Measurements from ENCODE around the gene SERBP1.

The SERBP1 gene

GRCh38 chr1:67468066-67468718 is 38.0 kb upstream of the SERBP1 start:
- H3K36me3 ChIP-seq (ENCODE audit: control insufficient read depth, low read length) = no peaks in the 10 kb centered on the region
- no peaks in the 10 kb centered on the region for H3K4me1 ChIP-seq (ENCODE audit: control insufficient read depth, low read length)
- no peaks in the 10 kb centered on the region for H3K79me2 ChIP-seq (ENCODE audit: control insufficient read depth, low read length)
- no peaks in the 10 kb centered on the region for H3K9me2 ChIP-seq (replicated peaks; ENCODE audit: control insufficient read depth, low read length)
- H3F3A ChIP-seq (ENCODE audit: control insufficient read depth, insufficient read depth) = no peaks in the 10 kb centered on the region
- H3K27ac ChIP-seq (ENCODE audit: low read depth, low read length) = no peak overlapping the region
- H3K27me3 ChIP-seq (ENCODE audit: control insufficient read depth, low read length) = peaks cover 17% of the 10 kb centered on the region
- no peaks in the 10 kb centered on the region for H3K9me3 ChIP-seq (ENCODE audit: control insufficient read depth, insufficient read depth, low read length)
- TF ChIP-seq CTCF (IDR thresholded peaks at IDR 0.05; ENCODE audit: low read depth, low read length, poor library complexity, severe bottlenecking) (no peak), EZH2phosphoT487 (IDR thresholded peaks at IDR 0.05; ENCODE audit: borderline replicate concordance, low read length) (no peak)
- no peak overlapping the region for H3K4me3 ChIP-seq (ENCODE audit: low read length)
- H4K20me1 ChIP-seq (ENCODE audit: control insufficient read depth, insufficient read depth, low read depth, low read length) = no peaks in the 10 kb centered on the region
- no peak overlapping the region for H3K4me2 ChIP-seq (ENCODE audit: low read length)

- Histone ChIP-seq H3K9me3 (ENCODE audit: control insufficient read depth, insufficient read depth, low read length) (no peaks in the 10 kb centered on the region), H3K4me1 (ENCODE audit: control insufficient read depth, low read length) (no peaks in the 10 kb centered on the region), H3K27ac (ENCODE audit: low read depth, low read length) (no peak overlapping the region), H3K36me3 (ENCODE audit: control insufficient read depth, low read length) (no peaks in the 10 kb centered on the region), H3K79me2 (ENCODE audit: control insufficient read depth, low read length) (no peaks in the 10 kb centered on the region), H3F3A (ENCODE audit: control insufficient read depth, insufficient read depth) (no peaks in the 10 kb centered on the region), H3K9me2 (replicated peaks; ENCODE audit: control insufficient read depth, low read length) (no peaks in the 10 kb centered on the region), H3K4me2 (ENCODE audit: low read length) (no peak overlapping the region), H3K27me3 (ENCODE audit: control insufficient read depth, low read length) (peaks cover 14% of the 10 kb centered on the region), H4K20me1 (ENCODE audit: control insufficient read depth, insufficient read depth, low read depth, low read length) (no peaks in the 10 kb centered on the region), H3K4me3 (ENCODE audit: low read length) (no peak overlapping the region)
- TF ChIP-seq CTCF (IDR thresholded peaks at IDR 0.05; ENCODE audit: low read depth, low read length, poor library complexity, severe bottlenecking) (no peak), EZH2phosphoT487 (IDR thresholded peaks at IDR 0.05; ENCODE audit: borderline replicate concordance, low read length) (no peak)
Measured at GRCh38 chr1:67465375-67465774, 35.2 kb upstream of the SERBP1 start.

- H3K79me2 ChIP-seq (ENCODE audit: control insufficient read depth, low read length) = no peaks in the 10 kb centered on the region
- H3K9me2 ChIP-seq (replicated peaks; ENCODE audit: control insufficient read depth, low read length) = no peaks in the 10 kb centered on the region
- no peaks in the 10 kb centered on the region for H3K4me1 ChIP-seq (ENCODE audit: control insufficient read depth, low read length)
- no peaks in the 10 kb centered on the region for H3K9me3 ChIP-seq (ENCODE audit: control insufficient read depth, insufficient read depth, low read length)
- H3K4me2 ChIP-seq (ENCODE audit: low read length) = no peak overlapping the region
- no peaks in the 10 kb centered on the region for H3F3A ChIP-seq (ENCODE audit: control insufficient read depth, insufficient read depth)
- no peak overlapping the region for H3K27ac ChIP-seq (ENCODE audit: low read depth, low read length)
- no peaks in the 10 kb centered on the region for H4K20me1 ChIP-seq (ENCODE audit: control insufficient read depth, insufficient read depth, low read depth, low read length)
- no peaks in the 10 kb centered on the region for H3K36me3 ChIP-seq (ENCODE audit: control insufficient read depth, low read length)
- no peak for TF ChIP-seq CTCF (IDR thresholded peaks at IDR 0.05; ENCODE audit: low read depth, low read length, poor library complexity, severe bottlenecking)
- TF ChIP-seq EZH2phosphoT487 (IDR thresholded peaks at IDR 0.05; ENCODE audit: borderline replicate concordance, low read length) = no peak
- peaks cover 14% of the 10 kb centered on the region for H3K27me3 ChIP-seq (ENCODE audit: control insufficient read depth, low read length)
- no peak overlapping the region for H3K4me3 ChIP-seq (ENCODE audit: low read length)
Measured at GRCh38 chr1:67464746-67465145, 34.5 kb upstream of the SERBP1 start.
